Renal cortex interstitium (tissue), 11 donors: ENCODE data around the gene ARRB1. TPM values are rescaled to one million over a fixed set of nuclear protein-coding genes. Genes with fewer than 3 reads are reported as not detected.
"Not testable (repeated sequence)": the region's sequence is repeated elsewhere in the genome, so short reads cannot be mapped to it uniquely, and the experiment has no call there.

ENCODE experiments used
- DNase-seq, 11 donors: peaks; one replicate each; pipeline ENCODE4 v3.0.0-alpha.2; 2013; ENCODE audit warnings: low read depth in 9 of 11, low spot score in 4 of 11; ENCODE audit errors: extremely low read depth in 1 of 11
- polyA plus RNA-seq, 3 donors: library from polyadenylated mRNA; unstranded; fragments of 120-200 nt; gene quantifications; one replicate each; pipeline ENCODE4 v1.2.1, GENCODE V29; 2013; ENCODE audit not compliant: insufficient read length in 3 of 3

ARRB1 gene
- polyA plus RNA-seq, 3 donors = 18.7 to 28.6 (median 23.8) TPM

- not testable (repeated sequence) for DNase-seq
Measured at GRCh38 chr11:75378776-75379175, 27.3 kb upstream of the ARRB1 start.

- no peak for DNase-seq
Measured at GRCh38 chr11:75376175-75376574, 24.7 kb upstream of the ARRB1 start.

GRCh38 chr11:75375626-75376025, 24.2 kb upstream of the ARRB1 start:
- DNase-seq = no peak

- DNase-seq = no peak
Measured at GRCh38 chr11:75374646-75375045, 23.2 kb upstream of the ARRB1 start.

GRCh38 chr11:75373201-75373600, 21.7 kb upstream of the ARRB1 start:
- DNase-seq = no peak

- DNase-seq = no peak
Measured at GRCh38 chr11:75371949-75372876, 20.8 kb upstream of the ARRB1 start.

- no peak for DNase-seq
Measured at GRCh38 chr11:75369560-75370255, 18.2 kb upstream of the ARRB1 start.

GRCh38 chr11:75366826-75367225, 15.4 kb upstream of the ARRB1 start:
- DNase-seq = not testable (repeated sequence)

- DNase-seq = no peak
Measured at GRCh38 chr11:75365711-75366181, 14.3 kb upstream of the ARRB1 start.

- DNase-seq = not testable (repeated sequence)
Measured at GRCh38 chr11:75362285-75362684, 10.8 kb upstream of the ARRB1 start.

GRCh38 chr11:75356613-75357012, 5.2 kb upstream of the ARRB1 start:
- no peak for DNase-seq

- DNase-seq = no peak
Measured at GRCh38 chr11:75355051-75355450, 3.6 kb upstream of the ARRB1 start.

- no peak for DNase-seq
Measured at GRCh38 chr11:75352588-75353206, 1.2 kb upstream of the ARRB1 start.

- DNase-seq = no peak
Measured at GRCh38 chr11:75351791-75352587, 528 bp upstream of the ARRB1 start.

- no peak for DNase-seq
Measured at GRCh38 chr11:75350743-75351540, 519 bp downstream of the ARRB1 start.

GRCh38 chr11:75350122-75350742, 1.2 kb downstream of the ARRB1 start:
- no peak for DNase-seq

GRCh38 chr11:75349521-75350116, 1.8 kb downstream of the ARRB1 start:
- DNase-seq = no peak
